Cardiac muscle cell (in vitro differentiated cells and primary cell): ENCODE results near the gene RILPL2. TPM values are rescaled to one million over a fixed set of nuclear protein-coding genes. Genes with fewer than 3 reads are reported as not detected.
A peak's percentile ranks its signal among the peaks of the same experiment; 100 is the strongest.
"Not testable (repeated sequence)": the region's sequence is repeated elsewhere in the genome, so short reads cannot be mapped to it uniquely, and the experiment has no call there.

Source experiments
- DNase-seq, 2 donors: peaks; one replicate each; pipeline versions ENCODE4 v3.0.0 to v3.0.0-alpha.2; 2010 to 2017; ENCODE audit warnings: low read depth in 1 of 2, low spot score in 1 of 2
- H3K27ac ChIP-seq: fragments of 200-600 bp; sonication (generic); 2 replicates; pipeline ENCODE4 v1.5.1; 2016
- H3K27me3 ChIP-seq: fragments of 200-600 bp; sonication (generic); 2 replicates; pipeline ENCODE4 v1.6.0; 2016; ENCODE audit warnings: control low read depth
- H3K36me3 ChIP-seq: fragments of 200-600 bp; sonication (generic); 2 replicates; pipeline ENCODE4 v1.5.1; 2016; ENCODE audit warnings: control low read depth
- H3K4me1 ChIP-seq: fragments of 200-600 bp; sonication (generic); 2 replicates; pipeline ENCODE4 v1.8.1; 2017; ENCODE audit warnings: low read depth, mild to moderate bottlenecking, mixed run types
- H3K4me3 ChIP-seq: fragments of 200-600 bp; sonication (generic); 2 replicates; pipeline ENCODE4 v1.5.1; 2016; ENCODE audit warnings: mild to moderate bottlenecking
- H3K9me3 ChIP-seq: fragments of 200-600 bp; sonication (generic); 2 replicates; pipeline ENCODE4 v1.5.1; 2017; ENCODE audit warnings: low read depth, mild to moderate bottlenecking, control low read depth
- polyA plus RNA-seq: library from polyadenylated mRNA; unstranded; fragments of >200 nt; fragmentation: Nextera tagmentation; extraction: Ambion mirVana; gene quantifications from 2 replicates; pipeline ENCODE4 v1.2.1, GENCODE V29; 2016
- total RNA-seq: library from RNA; depleted of rRNA; stranded (reverse); fragments of >200 nt; gene quantifications from 2 replicates; pipeline ENCODE4 v1.2.3, GENCODE V29; 2016
- TF ChIP-seq, protein P1 (sequence below): IDR thresholded peaks from 2 replicates; pipeline ENCODE4 v1.5.1; 2012; ENCODE audit warnings: low read depth, mild to moderate bottlenecking, low read length

RILPL2 gene, protein sequence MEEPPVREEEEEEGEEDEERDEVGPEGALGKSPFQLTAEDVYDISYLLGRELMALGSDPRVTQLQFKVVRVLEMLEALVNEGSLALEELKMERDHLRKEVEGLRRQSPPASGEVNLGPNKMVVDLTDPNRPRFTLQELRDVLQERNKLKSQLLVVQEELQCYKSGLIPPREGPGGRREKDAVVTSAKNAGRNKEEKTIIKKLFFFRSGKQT
- total RNA-seq (2.9 and 3.2 TPM in 2 replicates), polyA plus RNA-seq (4.6 and 5.7 TPM in 2 replicates)

DNA sequence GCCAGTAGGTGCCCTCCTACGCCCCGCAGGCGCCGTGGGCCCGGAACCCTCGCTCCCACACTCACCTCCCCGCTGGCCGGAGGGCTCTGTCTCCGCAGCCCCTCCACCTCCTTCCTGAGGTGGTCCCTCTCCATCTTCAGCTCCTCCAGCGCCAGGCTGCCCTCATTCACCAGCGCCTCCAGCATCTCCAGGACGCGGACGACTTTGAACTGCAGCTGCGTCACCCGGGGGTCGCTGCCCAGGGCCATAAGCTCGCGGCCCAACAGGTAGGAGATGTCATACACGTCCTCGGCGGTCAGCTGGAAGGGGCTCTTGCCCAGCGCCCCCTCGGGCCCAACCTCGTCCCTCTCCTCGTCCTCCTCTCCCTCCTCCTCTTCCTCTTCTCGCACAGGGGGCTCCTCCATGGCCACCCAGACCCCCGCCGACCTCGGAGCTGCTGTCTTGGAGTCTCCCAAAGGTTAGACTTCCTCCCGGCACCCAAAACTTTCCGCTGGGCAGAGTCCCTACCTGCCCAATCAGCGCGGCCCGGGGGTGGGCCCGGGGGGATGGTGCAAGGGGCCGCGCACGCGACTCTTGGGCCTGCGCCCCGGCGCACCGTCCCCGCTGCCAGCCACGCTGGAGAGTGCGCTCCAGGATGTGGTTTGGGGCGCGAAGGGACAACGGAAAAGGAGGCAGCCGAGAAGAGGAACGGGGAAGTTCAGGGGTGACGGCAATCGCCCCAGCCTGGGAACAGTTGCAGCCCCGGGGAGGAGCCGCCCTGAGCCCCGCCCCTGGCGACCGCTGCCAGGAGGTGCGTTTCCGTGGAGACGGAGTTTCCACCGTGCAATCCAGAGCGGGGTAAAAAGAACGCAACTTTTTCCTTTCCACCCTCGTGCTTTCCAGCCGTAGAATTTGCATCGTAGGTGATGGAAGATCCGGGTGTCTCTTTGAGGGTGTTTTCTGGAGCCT is at the start of gene RILPL2:
TSS of gene RILPL2 (minus strand) at position 668 of the 948 bp plus-strand sequence. CDS start at position 404, 264 bp downstream.
- Histone ChIP-seq H3K36me3 (no peaks in the 10 kb centered on the region), H3K4me1 (no peaks in the 10 kb centered on the region), H3K4me3 (peak within 1 kb of the TSS; percentile 84), H3K27me3 (no peaks in the 10 kb centered on the region), H3K27ac (peak within 1 kb of the TSS; percentile 62), H3K9me3 (no peaks in the 10 kb centered on the region)
- peak; percentile 78 to 92 for DNase-seq
- TF ChIP-seq, protein P1, sequence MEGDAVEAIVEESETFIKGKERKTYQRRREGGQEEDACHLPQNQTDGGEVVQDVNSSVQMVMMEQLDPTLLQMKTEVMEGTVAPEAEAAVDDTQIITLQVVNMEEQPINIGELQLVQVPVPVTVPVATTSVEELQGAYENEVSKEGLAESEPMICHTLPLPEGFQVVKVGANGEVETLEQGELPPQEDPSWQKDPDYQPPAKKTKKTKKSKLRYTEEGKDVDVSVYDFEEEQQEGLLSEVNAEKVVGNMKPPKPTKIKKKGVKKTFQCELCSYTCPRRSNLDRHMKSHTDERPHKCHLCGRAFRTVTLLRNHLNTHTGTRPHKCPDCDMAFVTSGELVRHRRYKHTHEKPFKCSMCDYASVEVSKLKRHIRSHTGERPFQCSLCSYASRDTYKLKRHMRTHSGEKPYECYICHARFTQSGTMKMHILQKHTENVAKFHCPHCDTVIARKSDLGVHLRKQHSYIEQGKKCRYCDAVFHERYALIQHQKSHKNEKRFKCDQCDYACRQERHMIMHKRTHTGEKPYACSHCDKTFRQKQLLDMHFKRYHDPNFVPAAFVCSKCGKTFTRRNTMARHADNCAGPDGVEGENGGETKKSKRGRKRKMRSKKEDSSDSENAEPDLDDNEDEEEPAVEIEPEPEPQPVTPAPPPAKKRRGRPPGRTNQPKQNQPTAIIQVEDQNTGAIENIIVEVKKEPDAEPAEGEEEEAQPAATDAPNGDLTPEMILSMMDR, result no peak

DNA sequence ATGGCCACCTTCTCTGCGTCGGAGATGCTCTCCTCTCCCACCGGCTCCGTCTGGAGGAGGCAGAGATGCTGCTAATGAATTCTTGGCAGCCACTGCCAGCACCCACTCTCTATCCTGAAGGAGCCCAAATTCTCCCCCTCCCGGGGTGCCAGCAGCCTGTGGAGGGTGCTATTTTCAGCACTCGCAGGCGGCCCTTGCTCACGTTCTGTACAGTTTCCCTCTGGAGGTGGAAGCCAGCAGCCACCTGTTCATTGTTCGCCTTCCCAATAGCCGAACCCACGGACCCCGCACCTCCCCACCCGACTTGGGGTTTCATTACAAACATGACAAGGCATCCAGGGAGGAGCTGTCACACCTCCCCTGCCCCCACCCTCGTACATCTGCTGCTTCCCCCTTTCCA is 49.3 kb upstream of the RILPL2 start:
- no peak for DNase-seq
- H3K4me1 ChIP-seq, result no peaks in the 10 kb centered on the region
- H3K4me3 ChIP-seq, result no peak overlapping the region
- H3K9me3 ChIP-seq, result no peaks in the 10 kb centered on the region
- peaks cover 10% of the 10 kb centered on the region for H3K36me3 ChIP-seq
- H3K27ac ChIP-seq, result peak overlapping the region; percentile 13
- H3K27me3 ChIP-seq, result no peaks in the 10 kb centered on the region
- TF ChIP-seq, protein P1, result no peak

DNA sequence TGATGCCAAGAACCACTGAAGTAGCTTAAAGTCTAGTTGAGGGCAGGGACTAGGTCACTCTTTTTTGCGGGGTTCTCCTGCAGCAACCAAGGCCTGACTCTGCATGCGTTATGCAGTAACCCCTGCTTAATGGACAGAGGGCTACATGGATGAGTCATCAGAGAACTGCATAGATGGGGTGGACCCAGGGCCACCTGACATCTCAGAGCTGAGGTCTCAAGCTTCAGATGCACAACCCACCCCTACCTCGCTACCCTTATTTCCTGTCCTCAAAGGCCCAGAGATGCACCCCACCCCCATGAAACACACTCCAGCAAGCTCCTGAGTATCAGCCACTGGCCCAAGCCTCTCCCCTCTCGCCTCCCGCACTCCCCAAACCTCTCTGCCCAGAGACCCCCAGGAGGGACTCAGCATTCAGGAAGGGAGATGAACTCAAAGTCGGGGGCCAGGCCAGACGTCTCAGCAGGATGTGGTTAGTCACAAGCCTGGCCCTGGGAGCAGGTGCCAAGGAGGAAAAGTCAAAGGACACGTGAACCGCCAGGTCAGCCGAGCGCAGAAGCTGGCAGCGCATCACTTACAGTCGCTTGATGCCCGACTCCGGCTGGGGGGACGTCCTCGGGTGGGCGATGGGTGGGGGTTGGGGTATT is 47.2 kb upstream of the RILPL2 start:
- DNase-seq, result no peak
- Histone ChIP-seq H3K27me3 (no peaks in the 10 kb centered on the region), H3K27ac (no peak overlapping the region), H3K9me3 (no peaks in the 10 kb centered on the region), H3K4me1 (no peaks in the 10 kb centered on the region), H3K36me3 (peaks cover 13% of the 10 kb centered on the region), H3K4me3 (no peak overlapping the region)
- TF ChIP-seq, protein P1, result no peak

DNA sequence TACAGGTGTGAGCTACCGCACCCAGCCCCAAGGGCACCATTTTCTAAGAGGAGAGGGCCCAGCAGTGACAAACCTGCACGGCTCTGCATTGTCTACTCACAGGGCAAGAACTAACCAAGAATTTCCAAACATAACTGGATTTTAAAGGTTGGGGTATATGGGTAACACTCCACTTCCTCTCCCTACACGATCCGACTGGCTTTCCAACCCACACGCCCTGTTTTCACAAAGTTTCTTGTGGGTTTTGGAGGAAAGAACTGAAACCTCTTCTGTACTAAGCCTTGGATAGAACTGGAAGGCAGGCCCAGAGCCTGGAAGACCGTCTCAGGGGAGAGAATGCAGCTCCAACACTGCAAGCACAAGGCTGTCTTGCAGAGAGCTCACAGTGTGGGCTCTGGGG is 46.4 kb upstream of the RILPL2 start:
- no peaks in the 10 kb centered on the region for H3K27me3 ChIP-seq
- TF ChIP-seq, protein P1, result no peak

DNA sequence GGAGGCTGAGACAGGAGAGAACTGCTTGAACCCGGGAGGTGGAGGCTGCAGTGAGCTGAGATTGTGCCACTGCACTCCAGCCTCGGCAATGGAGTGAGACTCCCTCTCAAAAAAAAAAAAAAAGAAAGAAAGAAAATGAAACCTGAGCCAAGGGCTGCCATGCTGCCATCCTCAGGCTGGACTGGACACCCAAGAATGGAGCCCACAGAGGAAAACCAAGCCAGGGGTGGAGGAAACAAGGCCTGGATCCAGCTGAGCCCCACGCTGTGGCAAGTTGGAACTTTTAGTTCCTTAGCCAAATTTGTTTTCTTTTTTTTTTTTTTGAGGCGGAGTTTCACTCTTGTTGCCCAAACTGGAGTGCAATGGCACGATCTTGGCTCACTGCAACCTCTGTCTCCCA is 44.8 kb upstream of the RILPL2 start:
- not testable (repeated sequence) for H3K27me3 ChIP-seq, H3K4me1 ChIP-seq, H3K4me3 ChIP-seq, H3K9me3 ChIP-seq, DNase-seq, H3K27ac ChIP-seq
- peaks cover 24% of the 10 kb centered on the region for H3K36me3 ChIP-seq

More for the DNA sequence above, 46.4 kb upstream of the RILPL2 start:
- H3K4me3 ChIP-seq, result no peak overlapping the region
- no peaks in the 10 kb centered on the region for H3K4me1 ChIP-seq
- H3K9me3 ChIP-seq, result no peaks in the 10 kb centered on the region
- H3K36me3 ChIP-seq, result peaks cover 18% of the 10 kb centered on the region
- no peak for DNase-seq
- H3K27ac ChIP-seq, result no peak overlapping the region
